ENCODE data around the gene BTRC.

Gene BTRC

GRCh38 chr10:101468159-101468558, 114.2 kb downstream of the BTRC start:
- H3K4me3 ChIP-seq (ENCODE audit: low read depth, low read length) = no peak overlapping the region
- TF ChIP-seq CTCF (IDR thresholded peaks at IDR 0.05; ENCODE audit: low read depth, low read length) = no peak

DNA sequence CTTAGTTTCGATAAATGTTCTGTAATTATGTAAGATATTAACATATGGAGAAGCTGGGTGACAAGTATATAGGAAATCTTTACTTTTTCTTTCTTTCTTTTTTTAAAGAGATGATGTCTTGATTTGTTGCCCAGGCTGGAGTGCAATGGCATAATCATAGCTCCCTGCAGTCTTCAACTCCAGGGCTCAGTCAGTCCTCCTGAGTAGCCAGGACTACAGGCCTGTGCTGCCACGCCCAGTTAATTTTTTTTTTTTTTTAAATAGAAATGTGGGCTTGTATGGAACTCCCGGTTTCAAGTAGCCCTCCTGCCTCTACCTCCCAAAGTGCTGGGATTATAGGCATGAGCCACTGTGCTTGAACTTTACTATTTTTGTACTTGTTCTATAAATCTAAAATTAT, 122.4 kb downstream of the BTRC start:
- no peak for TF ChIP-seq CTCF (IDR thresholded peaks at IDR 0.05; ENCODE audit: low read depth, low read length)
- no peak overlapping the region for H3K4me3 ChIP-seq (ENCODE audit: low read depth, low read length)

DNA sequence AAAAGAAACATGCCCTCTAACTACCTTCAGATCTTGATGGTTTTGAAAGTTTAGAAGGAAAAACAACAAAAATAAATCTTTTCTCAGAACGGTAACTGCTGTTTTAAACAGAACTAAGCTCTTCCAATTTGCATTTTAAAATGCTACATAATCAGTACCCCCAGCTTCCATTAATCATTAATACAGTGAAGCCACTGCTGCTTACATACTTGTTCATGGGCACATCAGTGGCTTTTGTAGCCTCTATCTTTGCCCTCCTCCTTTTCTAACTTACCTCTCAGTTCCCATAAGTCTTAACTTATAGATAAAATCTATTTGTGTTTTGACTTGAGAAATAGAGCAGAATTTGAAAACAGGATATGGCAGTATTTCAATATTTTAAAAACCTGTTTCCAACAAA, 125.0 kb downstream of the BTRC start:
- no peak overlapping the region for H3K4me3 ChIP-seq (ENCODE audit: low read depth, low read length)
- TF ChIP-seq CTCF (IDR thresholded peaks at IDR 0.05; ENCODE audit: low read depth, low read length) = no peak

- no peak overlapping the region for H3K4me3 ChIP-seq (ENCODE audit: low read depth, low read length)
- no peak for TF ChIP-seq CTCF (IDR thresholded peaks at IDR 0.05; ENCODE audit: low read depth, low read length)
These were observed 127.3 kb downstream of the BTRC start for GRCh38 chr10:101481256-101481655.

DNA sequence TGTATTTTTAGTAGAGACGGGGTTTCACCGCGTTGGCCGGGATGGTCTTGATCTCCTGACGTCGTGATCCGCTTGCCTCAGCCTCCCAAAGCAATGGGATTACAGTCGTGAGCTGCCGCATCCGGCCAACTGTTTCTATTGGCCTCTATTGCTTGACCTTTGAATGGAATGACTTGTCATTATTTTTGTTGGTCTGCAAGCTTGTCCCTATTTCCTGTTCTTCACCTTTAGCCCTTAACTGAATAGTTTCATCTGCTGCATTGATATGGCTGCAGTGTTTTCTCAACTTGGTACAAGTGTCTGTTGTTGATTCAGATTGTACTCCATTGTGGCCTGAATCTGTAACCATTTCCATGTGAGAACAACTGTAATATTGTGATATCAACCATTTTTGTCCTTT, 128.6 kb downstream of the BTRC start:
- no peak overlapping the region for H3K4me3 ChIP-seq (ENCODE audit: low read depth, low read length)
- TF ChIP-seq CTCF (IDR thresholded peaks at IDR 0.05; ENCODE audit: low read depth, low read length) = no peak

DNA sequence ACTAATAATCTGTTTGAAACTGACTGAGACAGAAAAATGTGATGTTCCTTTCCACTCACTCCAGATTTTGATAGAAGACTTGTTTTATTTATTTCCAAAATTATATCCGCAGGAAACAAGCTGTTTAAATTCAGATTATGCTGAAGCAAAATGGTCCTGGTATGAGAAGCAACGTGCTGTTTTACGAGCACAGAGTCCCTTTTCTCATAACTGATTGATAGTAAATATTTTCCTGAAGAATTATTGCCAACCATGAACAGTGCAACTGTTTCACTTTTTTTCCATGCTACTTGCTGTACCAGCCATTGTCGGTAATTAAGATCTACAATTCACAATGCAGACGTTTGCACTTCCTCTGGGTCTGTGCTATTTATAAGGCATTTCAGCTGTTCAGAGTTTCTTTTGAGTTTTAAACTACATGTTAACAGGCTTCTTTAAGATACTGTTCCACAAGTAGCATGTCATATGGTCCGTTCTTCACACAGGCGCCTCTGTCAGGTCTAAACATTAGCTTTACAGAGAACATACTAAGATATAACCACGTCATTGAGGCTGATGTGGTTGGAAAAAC, 130.3 kb downstream of the BTRC start:
- H3K4me3 ChIP-seq (ENCODE audit: low read depth, low read length) = no peak overlapping the region
- TF ChIP-seq CTCF (IDR thresholded peaks at IDR 0.05; ENCODE audit: low read depth, low read length) = no peak

GRCh38 chr10:101485207-101485606, 131.2 kb downstream of the BTRC start:
- TF ChIP-seq CTCF (IDR thresholded peaks at IDR 0.05; ENCODE audit: low read depth, low read length) = no peak
- no peak overlapping the region for H3K4me3 ChIP-seq (ENCODE audit: low read depth, low read length)

Data from WI38 (cell line).